ENCODE results near the gene TRAPPC8. TPM values are rescaled to one million over a fixed set of nuclear protein-coding genes. Genes with fewer than 3 reads are reported as not detected.
"Not testable (repeated sequence)": the region's sequence is repeated elsewhere in the genome, so short reads cannot be mapped to it uniquely, and the experiment has no call there.

Gene TRAPPC8
- total RNA-seq, 1 experiment from 2014 or later = 48.1 TPM

DNA sequence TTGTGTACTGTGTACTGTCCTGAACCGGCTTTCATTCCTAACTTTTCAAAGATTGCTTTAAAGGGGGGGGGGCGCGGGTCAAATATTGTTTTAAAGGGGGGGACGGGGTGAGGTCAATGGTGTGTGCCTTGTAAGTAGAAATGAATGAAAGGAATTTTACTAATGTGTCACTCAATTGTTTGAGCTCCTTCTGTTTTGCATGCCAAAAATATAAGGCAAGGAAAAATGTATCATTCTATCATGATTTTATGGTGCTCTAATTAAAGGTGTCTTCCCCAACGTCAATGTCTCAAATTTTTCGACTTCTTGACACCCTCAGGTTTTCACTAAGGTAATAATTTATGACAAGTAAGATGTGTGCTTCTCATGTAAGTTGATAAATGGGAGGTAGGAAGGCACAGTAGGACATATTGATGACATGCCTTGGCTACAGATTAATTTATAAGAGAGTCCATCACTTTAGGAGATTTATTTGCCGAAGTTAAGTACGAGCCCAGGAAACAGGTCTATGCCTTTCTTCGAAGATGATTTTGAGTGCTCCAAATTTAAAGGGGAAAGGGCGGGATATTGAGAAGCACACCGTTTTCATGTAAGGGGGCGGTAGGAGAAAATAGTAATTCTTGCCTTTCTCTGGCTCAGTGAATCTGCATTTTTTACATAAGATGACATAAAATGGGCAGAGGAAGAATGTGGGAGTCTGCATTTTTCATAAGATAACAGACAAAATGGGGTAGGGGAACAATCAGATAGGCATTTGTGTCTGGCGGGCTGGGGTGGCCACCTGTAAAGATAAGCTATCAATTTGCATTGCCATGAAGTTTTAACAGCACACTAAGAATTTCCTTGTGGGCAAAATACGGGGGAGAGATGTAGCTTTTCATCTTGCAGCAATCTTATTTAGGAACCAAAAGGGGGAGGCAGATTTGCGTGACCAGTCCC, 1.2 kb upstream of the TRAPPC8 start:
- DNase-seq (ENCODE audit: low spot score) = no peak

DNA sequence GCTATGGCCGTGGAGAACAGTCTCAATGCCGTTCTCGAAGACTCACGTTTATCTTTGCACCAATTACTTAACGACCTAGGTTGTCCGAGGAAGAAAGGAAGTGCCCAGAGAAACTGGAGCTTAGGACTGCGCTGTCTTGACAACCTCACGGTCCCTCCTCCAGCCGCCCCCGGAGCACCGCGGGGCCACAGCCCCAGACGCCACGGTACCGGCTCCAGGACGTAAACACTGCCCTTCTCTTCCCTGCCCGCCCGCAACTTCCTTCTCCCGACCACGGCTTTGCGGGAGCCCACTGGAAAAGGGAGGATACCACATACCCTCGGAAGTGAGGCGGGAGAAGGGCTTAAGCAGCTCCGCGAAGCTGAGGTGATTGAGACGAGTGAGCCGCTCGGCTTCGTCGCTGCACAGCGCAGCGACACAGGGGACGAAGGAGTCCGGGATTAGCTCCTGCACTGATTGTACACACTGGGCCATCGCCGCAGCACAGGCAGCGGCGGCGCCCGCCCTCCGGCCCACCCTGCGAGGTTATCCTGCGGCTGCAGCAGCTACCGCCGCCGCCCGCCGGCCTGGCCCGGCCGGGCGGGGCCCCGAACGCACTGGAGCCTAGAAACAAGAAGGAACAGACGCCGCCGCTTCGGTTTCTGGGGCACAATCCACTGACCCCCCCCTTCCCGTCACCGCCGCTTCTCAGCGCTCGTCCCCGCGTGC, 483 bp downstream of the TRAPPC8 start:
- peak; percentile 35 for DNase-seq (ENCODE audit: low spot score)

DNA sequence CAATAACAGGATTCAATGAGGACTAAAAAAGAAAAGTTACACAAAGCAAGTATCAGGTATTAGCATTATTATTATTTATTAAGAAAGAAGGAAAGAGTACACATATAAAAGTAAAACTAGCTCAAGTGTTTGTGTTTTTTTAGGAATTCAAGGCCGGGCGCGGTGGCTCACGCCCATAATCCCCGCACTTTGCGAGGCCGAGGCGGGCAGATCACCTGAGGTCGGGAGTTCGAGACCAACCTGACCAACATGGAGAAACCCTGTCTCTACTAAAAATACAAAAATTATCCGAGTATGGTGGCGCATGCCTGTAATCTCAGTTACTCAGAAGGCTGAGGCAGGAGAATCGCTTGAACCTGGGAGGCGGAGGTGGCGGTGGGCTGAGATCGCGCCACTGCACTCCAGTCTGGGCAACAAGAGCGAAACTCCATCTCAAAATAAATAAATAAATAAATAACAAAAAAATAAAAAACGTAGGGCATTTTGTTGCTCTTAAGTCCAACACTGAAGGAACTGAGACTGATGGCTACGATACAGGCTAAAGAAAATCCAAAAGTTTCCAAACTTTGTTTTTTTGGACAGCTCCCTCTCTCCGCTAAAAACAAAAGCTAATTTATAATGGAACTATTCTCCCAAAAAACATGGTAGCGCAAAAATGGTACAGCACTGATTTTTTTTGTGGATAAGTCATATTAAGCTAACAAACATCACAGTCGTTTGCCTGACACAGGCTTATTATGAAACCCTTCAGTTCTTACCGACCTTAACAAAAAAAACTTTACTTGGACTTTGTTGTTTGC, 1.7 kb downstream of the TRAPPC8 start:
- no peak for DNase-seq (ENCODE audit: low spot score)

DNA sequence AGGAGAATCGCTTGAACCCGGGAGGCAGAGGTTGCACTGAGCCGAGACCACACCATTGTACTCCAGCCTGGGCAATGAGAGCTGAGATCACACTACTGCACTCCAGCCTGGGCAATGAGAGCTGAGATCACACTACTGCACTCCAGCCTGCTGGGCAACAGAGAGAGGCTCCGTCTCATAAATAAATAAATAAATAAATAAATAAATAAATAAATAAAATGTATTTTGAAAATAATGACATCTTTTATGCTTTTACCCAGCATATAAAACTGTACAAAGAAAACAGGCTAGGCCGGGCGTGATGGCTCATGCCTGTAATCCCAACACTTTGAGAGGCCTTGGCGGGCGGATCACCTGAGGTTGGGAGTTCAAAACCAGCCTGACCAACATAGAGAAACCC, 8.2 kb downstream of the TRAPPC8 start:
- DNase-seq (ENCODE audit: low spot score) = not testable (repeated sequence)

DNA sequence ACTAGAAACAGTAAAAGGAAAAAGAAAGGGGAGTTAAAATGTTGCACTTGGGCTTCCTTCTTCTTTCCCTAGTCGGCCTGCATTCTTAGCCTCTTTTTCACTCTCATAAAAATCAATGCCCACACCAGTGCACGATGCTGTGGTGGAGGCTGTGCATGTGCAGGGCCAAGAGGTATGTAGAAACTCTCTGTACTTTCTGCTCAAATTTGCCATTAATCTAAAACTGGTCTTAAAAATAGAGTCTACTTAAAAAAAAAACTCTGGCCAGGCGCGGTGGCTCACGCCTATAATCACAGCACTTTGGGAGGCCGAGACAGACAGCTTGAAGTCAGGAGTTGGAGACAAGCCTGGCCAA, 11.1 kb downstream of the TRAPPC8 start:
- peak; percentile 26 for DNase-seq (ENCODE audit: low spot score)

DNA sequence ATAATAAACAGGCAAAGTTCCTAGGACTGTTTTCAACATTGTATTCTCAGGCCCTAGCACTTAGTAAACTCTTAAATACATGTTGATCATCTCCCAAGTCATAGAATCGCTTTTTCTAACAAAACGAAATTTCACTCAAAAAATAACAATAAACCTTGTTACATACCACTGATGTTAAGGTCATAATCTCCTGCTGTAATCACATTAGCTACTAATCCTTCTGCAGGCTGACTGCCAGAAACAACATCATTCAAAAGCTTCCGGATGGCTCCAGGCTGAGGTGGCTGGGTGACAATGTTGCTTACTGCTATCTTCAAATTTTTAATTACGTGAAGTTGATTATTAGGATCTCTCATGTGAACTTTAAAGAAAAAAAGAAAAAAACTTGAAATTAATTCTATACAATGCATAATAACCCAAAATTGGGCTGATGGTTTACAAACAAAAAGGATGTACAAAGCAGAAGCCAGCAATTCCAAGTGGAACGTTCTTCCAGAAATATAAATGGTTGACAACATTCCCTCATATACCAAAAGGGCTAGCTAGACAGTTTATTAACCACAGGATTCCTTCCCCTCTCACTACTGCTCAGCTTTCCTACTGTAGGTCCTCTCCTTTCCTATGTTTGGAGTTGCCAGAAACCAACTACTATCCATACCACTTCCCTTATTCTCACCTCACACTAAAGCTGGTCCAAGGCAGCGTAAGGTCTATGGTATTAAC, 11.6 kb downstream of the TRAPPC8 start:
- peak; percentile 67 for DNase-seq (ENCODE audit: low spot score)

DNA sequence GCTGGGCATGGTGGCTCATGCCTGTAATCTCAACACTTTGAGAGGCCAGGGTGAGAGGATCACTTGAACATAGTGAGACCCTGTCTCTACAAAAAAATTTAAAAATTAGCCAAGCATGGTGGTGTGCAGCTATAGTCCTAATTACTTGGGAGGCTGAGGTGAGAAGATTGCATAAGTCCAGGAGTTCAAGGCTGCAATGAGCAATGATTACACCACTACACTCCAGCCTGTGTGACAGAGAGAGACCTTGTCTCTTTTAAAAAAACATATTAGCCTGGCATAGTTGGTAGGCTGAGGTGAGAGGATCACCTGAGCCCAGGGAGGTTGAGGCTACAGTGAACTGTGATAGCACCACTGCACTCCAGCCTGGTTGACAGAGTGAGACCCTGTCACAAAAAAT, 13.7 kb downstream of the TRAPPC8 start:
- no peak for DNase-seq (ENCODE audit: low spot score)

DNA sequence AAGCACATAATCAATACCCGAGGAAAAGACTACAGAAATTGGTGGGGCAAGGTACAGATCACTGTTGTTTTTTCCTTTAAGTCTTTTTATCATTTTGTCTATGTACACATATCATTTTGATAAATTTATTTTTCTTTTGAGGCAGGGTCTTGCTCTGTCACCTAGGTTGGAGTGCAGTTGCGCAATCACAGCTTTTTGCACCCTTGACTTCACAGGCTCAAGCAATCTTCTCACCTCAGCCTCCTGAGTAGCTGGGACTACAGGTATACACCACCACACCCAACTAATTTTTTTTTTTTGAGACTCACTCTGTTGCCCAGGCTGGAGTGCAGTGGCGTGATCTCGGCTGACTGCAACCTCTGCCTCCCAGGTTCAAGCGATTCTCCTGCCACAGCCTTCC, 15.9 kb downstream of the TRAPPC8 start:
- DNase-seq (ENCODE audit: low spot score) = not testable (repeated sequence)

DNA sequence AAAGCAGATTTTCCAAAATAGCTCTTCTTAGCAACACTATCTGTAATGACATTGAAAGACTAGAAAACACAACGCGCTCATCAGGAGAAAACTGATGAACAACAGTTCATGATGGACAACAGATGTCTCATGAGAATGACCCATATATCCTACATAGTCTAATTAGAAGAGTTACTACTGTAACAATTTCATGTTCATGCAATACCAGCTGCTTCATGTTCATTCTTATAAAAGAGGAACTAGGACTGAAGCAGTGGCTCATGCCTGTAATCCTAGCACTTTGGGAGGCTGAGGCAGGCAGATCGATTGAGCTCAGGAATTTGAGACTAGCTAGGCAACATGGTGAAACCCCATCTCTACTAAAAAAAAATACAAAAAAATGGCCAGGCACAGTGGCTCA, 22.7 kb downstream of the TRAPPC8 start:
- DNase-seq (ENCODE audit: low spot score) = no peak

DNA sequence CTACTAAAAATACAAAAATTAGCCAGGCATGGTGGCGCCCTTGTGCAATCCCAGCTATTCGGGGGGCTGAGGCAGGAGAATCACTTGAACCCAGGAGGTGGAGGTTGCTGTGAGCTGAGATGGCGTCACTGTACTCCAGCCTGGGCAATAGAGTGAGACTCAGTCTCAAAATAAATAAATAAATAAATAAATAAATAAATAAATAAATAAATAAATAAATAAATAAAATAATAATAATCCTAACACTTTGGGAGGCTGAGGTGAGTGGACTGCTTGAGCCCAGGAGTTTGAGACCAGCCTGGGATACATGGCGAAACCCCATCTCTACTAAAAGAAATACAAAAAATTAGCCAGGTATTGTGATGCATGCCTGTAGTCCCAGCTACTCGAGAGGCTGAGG, 23.6 kb downstream of the TRAPPC8 start:
- DNase-seq (ENCODE audit: low spot score) = not testable (repeated sequence)

DNA sequence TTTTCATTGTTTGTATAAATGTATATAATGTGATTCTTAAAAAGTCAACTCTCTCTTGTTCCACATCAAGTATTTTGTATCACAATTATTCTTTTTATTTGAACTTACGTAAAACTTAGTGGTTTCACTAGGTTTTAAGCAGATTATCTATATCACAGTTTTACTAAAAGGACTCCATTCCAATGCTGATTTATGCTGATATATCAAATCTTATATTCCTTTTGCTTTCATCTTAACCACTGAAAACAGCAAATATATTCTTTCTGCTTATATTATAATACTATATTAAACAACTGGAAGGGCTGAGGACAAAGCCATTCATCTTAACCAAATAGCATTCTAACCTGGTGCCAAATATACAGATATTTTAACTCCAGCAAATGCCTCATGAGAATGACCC, 24.2 kb downstream of the TRAPPC8 start:
- DNase-seq (ENCODE audit: low spot score) = no peak

DNA sequence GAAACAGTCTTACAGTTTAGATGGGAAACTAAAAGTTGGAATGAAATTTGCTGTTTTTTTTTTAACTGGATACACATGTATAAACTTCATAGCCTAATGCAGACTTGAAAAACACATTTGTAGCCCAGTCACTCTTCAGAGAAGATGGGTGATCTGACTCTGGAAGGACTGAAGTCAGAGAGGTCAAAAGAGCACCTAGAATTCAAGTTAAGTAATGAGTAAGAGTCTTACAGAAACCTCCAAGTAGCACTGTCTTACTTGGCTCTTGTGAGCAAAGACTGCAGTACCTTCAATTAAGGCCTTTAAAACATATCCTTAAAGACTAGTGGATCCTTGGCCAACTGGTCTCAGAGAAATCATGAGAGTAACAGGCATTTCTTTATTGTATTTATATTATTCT, 41.9 kb downstream of the TRAPPC8 start:
- DNase-seq (ENCODE audit: low spot score) = no peak

DNA sequence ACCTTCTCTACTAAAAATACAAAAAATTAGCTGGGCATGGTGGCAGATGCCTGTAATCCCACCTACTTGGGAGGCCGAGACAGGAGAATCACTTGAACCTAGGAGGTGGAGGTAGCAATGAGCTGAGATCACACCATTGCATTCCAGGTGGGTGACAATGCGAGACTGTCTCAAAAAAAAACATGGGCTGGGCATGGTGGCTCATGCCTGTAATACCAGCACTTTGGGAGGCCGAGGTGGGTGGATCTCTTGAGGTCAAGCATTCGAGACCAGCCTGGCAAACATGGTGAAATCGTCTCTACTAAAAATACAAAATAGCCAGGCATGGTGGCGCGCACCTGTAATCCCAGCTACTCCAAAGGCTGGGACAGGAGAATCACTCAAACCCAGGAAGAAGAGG, 43.2 kb downstream of the TRAPPC8 start:
- not testable (repeated sequence) for DNase-seq (ENCODE audit: low spot score)

DNA sequence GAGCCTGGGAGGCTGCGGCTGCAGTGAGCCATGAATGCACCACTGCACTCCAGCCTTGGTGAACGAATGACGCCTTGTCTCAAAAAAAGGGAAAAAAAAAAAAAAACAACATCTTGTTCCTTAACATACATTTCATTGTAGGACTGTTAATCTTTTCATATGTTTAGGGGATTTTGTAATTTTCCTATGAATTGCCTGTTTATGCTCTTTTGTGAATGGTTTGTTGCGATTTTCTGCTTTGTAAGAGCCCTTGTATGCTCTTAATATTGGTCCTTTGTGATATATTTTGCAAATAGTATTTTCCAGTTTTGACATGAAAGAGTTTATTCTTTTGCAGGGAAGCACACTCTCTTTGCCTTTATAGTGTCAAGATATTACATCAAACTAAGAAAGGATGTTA, 50.0 kb downstream of the TRAPPC8 start:
- no peak for DNase-seq (ENCODE audit: low spot score)

DNA sequence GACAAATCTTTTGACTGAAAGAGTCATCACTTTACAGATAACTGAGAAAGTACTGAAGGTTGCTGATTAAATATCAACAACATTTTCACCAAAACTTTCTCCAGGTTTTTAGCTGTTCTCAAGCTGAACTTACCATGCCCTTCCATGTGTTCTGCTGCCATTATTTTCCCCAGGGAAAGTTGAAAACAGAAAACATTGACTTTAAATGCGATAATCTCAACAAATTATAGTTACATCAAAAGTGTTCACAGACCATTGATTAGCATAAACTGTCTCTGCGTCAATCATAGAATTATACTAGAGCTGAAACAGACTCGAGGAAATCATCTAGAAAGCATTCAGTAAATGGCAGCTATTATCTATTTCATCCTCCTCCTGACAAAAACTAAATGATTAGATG, 51.4 kb downstream of the TRAPPC8 start:
- DNase-seq (ENCODE audit: low spot score) = no peak

DNA sequence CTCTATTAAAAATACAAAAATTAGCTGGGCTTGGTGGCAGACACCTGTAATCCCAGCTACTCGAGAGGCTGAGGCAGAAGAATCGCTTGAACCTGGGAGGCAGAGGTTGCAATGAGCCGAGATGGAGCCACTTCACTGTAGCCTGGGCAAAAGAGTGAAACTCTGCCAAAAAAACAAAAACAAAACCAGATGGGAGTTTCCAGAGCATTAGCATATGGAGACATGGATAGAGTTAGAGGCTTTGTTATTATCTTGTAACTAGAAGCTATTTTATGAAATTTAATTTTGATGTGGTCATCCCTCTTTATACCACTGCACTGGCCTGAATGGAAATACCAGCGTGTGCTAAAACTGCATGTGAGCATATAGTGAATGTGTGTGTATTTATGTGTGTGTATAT, 58.9 kb downstream of the TRAPPC8 start:
- no peak for DNase-seq (ENCODE audit: low spot score)

DNA sequence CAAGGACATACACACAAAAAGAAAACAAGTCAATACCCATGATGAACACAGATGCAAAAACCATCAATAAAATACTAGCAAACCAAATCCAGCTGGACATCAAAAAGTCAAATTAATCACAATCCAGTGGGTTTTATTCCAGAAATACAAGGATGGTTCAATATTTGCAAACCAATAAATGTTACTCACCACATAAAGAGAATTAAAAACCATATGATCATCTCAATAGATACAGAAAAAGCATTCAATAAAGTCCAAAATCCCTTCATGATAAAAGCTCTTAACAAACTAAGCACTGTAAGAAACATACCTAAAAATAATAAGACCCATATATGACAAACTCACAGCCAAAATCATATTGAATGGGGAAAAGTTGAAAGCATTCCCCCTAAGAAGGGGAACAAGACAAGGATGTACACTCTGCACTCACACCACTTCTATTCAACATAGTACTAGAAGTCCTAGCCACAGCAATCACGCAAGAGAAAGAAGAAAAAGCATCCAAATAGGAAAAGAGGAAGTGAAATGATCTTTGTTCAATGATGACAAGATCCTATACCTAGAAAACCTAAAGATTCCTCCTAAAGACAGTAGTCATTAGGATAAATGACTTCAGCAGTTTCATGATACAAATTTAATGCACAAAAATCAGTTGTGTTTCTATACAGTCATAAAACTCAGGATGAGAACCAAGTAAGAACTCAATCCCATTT, 62.6 kb downstream of the TRAPPC8 start:
- no peak for DNase-seq (ENCODE audit: low spot score)

DNA sequence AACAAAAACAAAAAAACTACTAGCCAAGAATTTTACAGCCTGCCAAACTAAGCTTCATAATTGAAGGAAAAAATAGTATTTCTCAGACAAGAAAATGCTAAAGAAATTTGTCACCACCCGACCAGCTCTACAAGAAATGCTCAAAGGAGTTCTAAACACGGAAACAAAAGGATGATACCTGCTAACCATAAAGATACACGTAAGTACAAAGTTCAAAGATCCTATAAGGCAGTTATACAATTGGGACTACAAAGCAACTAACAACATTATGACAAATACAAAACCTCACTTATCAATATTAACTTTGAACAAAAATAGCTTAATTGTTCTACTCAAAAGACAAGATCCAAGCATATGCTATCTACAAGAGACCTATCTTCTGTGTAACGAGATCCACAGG, 64.6 kb downstream of the TRAPPC8 start:
- no peak for DNase-seq (ENCODE audit: low spot score)

DNA sequence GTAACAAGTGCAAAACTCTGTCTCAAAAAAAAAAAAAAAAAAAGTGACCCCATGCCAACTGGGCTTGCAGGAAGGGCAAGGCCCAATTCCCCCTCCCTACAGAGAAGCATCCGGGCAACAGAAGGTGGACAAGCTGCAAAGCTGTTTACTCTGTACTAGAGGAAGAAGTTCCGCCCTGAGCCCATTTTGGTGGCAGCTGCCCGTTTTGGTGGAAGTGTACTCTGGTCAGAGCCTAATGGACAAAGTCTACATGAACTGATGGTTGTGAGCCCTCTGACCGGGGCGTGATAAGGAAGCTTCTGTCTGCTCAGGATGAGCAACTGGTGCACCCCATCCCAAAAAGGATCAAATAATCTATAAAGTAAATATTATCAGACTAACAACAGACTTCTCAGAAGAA, 65.0 kb downstream of the TRAPPC8 start:
- no peak for DNase-seq (ENCODE audit: low spot score)

DNA sequence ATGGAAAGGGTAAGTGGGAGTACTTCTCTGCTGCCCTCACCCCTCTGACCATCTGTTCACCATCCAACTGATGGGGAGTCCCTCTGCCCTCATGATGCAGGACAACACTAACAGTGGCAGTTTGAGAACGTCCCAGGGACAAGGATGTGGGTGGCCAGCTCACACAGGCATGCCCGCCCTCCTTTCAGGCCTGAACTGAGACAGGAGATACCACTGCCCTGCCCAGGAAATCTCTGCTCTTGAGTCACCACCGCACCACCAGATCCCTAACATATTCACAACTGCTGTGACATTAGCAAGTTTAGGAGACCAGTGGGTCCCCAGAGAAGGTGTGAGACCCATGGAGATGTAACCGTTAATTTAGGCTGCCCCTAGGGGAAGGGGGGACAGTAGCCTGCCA, 66.2 kb downstream of the TRAPPC8 start:
- no peak for DNase-seq (ENCODE audit: low spot score)

DNA sequence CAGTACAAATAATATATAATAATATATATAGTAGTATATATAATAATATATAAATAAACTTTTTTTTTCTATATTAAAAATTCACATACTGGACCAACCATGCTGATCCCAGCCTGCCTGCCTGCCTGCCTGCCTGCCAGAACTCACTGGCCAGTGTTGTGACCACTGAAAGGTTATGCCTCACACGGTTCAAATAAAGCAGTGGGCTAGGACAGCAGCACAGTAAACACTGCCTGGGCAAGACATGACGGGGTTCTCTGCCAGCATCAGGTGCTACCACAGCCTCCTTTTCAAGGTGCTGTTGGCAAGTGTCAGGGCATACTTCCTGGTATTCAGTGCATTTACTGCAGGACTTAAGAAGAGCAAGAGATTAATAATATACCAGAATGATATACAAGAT, 67.6 kb downstream of the TRAPPC8 start:
- no peak for DNase-seq (ENCODE audit: low spot score)
